Ramos (cell line): ENCODE results near the gene IQGAP3.

Source experiments
- in situ Hi-C: fragments of 300-500 bp; cut with MboI; formaldehyde crosslinking; loops from one replicate; pipeline ENCODE4 v1.14.3; 2022; ENCODE audit warnings: low sequenced_read_pairs; ENCODE audit not compliant: unreplicated experiment

IQGAP3 gene

GRCh38 chr1:156547982-156548381 is 24.4 kb downstream of the IQGAP3 start:
- in situ Hi-C loops: no loop called here

- in situ Hi-C loops: no loop called here
Measured at GRCh38 chr1:156547434-156547833, 24.9 kb downstream of the IQGAP3 start.

GRCh38 chr1:156546267-156546666 is 26.1 kb downstream of the IQGAP3 start:
- in situ Hi-C loops: no loop called here

GRCh38 chr1:156544592-156545102 is 27.7 kb downstream of the IQGAP3 start:
- in situ Hi-C loops: no loop called here

GRCh38 chr1:156543066-156543465 is 29.3 kb downstream of the IQGAP3 start:
- in situ Hi-C loops: no loop called here

GRCh38 chr1:156540955-156541354 is 31.4 kb downstream of the IQGAP3 start:
- in situ Hi-C loops: no loop called here

GRCh38 chr1:156539818-156540355 is 32.5 kb downstream of the IQGAP3 start:
- in situ Hi-C loops: no loop called here

- in situ Hi-C loops: no loop called here
Measured at GRCh38 chr1:156538711-156539440, 33.5 kb downstream of the IQGAP3 start.

GRCh38 chr1:156537027-156537426 is 35.3 kb downstream of the IQGAP3 start:
- in situ Hi-C loops: no loop called here

GRCh38 chr1:156534424-156535060 is 37.8 kb downstream of the IQGAP3 start:
- in situ Hi-C loops: no loop called here

- in situ Hi-C loops: no loop called here
Measured at GRCh38 chr1:156533568-156534220, 38.7 kb downstream of the IQGAP3 start.

- in situ Hi-C loops: no loop called here
Measured at GRCh38 chr1:156532374-156532773, 40.0 kb downstream of the IQGAP3 start.

- in situ Hi-C loops: no loop called here
Measured at GRCh38 chr1:156530006-156530405, 42.4 kb downstream of the IQGAP3 start.

GRCh38 chr1:156528875-156529425 is 43.4 kb downstream of the IQGAP3 start:
- in situ Hi-C loops: no loop called here

- in situ Hi-C loops: no loop called here
Measured at GRCh38 chr1:156528231-156528630, 44.1 kb downstream of the IQGAP3 start.

GRCh38 chr1:156527584-156527983 is 44.8 kb downstream of the IQGAP3 start:
- in situ Hi-C loops: no loop called here

- in situ Hi-C loops: no loop called here
Measured at GRCh38 chr1:156525856-156526489, 46.4 kb downstream of the IQGAP3 start.

GRCh38 chr1:156525071-156525501 is 47.3 kb downstream of the IQGAP3 start:
- in situ Hi-C loops: no loop called here

- in situ Hi-C loops: no loop called here
Measured at GRCh38 chr1:156524481-156524869, 47.9 kb downstream of the IQGAP3 start.

- in situ Hi-C loops: no loop called here
Measured at GRCh38 chr1:156523801-156524480, 48.4 kb downstream of the IQGAP3 start.
